ENCODE results near the gene SLC35D3.

GRCh38 chr6:136927292-136927691 lies 5.2 kb downstream of the SLC35D3 start:
- TF ChIP-seq CTCF (IDR thresholded peaks at IDR 0.05) (no peak), POLR2A (IDR thresholded peaks at IDR 0.05) (no peak)
